Measurements from ENCODE around the gene SGF29.

- TF ChIP-seq EZH2phosphoT487 (IDR thresholded peaks at IDR 0.05; ENCODE audit: low read length) (no peak), EZH2 (optimal IDR thresholded peaks at IDR 0.05; ENCODE audit: low read depth, low read length) (no peak), CTCF (IDR thresholded peaks at IDR 0.05; ENCODE audit: low read length) (no peak)
Measured at GRCh38 chr16:28573738-28574718, 20.3 kb downstream of the SGF29 start.
